GM21528 (cell line): ENCODE data around the gene IQSEC1.

Experiments used
- ATAC-seq: cut with Tn5 transposase; IDR thresholded peaks from one replicate; pipeline ENCODE4 v1.9.1; 2021; ENCODE audit warnings: mild to moderate bottlenecking, moderate library complexity; ENCODE audit not compliant: unreplicated experiment, low FRiP score

The IQSEC1 gene

GRCh38 chr3:12990781-12991480 is 82.3 kb downstream of the IQSEC1 start:
- no peak for ATAC-seq

- no peak for ATAC-seq
Measured at GRCh38 chr3:12990306-12990705, 82.9 kb downstream of the IQSEC1 start.

DNA sequence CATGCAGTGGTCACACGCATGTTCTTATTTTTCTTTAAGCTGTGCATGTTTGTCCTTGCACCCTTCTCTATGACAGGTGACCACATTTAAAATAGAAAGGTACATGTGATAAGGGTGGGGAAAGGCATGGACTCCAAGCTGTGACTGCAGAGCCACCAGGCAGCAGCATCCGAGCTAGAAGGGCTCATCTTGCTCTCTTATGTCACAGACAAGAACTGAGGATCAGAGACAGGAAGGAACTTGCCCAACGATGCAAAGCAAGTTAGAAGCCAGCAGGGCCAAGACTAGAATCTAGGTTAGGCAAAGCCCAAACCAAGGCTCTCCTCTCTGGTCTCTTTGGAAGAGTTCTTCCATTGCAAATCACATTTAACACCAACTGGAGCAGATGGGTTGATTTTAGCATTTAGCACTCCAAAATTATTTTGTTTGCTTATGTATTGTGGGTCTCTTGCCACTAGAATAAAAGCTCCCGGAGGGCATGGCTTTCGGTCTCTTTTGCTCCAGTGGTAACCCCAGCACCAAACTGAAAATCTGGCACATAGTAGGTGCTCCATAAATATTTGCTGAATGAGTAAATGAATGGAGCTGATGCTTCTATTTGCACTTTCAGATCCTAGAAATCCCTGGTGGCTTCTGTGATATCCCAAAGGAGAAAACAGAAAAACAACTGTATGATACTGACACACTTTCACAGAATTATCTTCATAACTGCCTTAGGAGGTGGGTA is 84.3 kb downstream of the IQSEC1 start:
- ATAC-seq: no peak

DNA sequence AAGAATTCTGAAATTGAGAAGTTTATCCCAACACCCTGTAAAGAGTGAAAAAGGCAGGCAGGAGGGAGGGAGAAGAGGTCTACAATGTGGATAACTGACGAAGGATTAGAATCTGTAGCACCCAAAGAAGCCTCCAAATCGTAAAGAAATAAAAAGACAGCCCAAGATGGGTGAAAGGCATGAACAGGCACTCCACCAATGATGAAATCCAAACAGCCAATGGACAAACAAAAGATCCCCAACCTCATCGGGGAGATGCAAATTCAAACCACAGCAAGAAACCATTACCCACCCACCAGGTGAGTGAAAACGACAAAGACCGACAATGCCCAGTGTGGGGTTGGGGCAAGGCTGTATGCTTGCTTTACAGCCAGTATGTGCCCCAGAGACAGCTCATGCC is 85.6 kb downstream of the IQSEC1 start:
- no peak for ATAC-seq

DNA sequence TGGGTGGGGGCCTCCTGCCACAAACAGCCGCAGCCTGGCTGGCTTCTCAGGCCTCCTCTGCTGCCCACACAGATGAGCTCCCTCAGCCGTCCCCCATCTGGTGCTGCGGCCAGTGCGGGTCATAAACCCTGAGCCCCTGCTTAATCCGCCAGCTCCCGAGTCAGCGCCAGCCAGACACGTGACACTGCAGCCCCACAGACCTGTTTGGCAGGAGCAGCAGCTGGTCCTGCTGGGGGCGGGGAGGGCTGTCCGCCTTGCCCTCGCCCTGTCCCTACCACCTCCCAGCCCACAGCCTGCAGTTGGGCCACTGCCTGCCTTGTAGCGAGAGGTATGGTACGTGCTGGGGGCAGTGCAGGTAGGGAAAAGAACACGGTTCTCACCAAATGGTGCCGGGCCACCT is 86.2 kb downstream of the IQSEC1 start:
- no peak for ATAC-seq

DNA sequence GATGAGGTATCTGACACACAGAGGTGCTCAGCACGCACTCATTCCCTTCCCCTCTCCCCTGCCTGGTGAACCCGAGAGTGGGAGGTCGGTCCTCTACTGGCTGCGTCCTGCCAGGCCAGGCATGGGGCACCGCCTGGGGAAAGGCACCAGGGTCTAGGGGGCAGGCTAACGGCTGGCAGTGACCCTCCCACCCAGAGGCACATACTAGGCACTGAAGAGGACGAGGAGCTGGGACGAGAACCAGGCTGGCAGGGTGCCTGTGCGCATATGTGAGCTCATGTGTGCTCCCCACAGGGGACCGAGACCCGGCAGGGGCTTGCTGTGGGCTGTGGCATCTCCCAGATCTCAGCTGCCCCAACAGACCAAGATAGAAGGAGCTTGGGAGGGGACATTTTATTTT is 86.7 kb downstream of the IQSEC1 start:
- ATAC-seq: no peak

GRCh38 chr3:12986031-12986430 is 87.2 kb downstream of the IQSEC1 start:
- no peak for ATAC-seq

- ATAC-seq: no peak
Measured at GRCh38 chr3:12985148-12985547, 88.1 kb downstream of the IQSEC1 start.

- ATAC-seq: no peak
Measured at GRCh38 chr3:12984023-12984823, 89.0 kb downstream of the IQSEC1 start.

GRCh38 chr3:12983319-12983718 is 89.9 kb downstream of the IQSEC1 start:
- ATAC-seq: no peak

DNA sequence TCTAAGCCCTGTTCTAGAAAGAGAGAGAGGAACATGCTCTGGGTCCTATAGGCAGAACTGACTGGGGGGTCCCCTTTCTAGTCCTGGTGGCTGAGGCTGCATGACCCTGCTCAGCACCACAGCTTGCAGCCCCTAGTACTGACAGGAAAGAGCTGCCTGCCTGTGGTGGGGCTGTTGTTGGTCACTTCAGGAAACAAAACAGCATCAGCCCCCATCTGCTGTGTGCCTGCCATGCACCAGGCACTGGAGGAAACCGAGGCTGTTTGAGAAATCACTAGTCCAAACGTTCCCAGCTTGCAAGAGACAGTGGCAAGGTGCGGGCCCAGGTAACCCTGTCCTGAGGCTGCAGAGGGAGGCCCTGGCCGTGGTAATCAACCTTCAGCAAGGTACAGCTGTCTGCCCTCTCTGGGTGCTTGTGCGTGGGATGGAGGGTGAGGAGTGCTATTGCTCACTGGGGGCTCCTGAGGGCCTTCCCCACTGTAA is 90.6 kb downstream of the IQSEC1 start:
- peak; percentile 58 for ATAC-seq

DNA sequence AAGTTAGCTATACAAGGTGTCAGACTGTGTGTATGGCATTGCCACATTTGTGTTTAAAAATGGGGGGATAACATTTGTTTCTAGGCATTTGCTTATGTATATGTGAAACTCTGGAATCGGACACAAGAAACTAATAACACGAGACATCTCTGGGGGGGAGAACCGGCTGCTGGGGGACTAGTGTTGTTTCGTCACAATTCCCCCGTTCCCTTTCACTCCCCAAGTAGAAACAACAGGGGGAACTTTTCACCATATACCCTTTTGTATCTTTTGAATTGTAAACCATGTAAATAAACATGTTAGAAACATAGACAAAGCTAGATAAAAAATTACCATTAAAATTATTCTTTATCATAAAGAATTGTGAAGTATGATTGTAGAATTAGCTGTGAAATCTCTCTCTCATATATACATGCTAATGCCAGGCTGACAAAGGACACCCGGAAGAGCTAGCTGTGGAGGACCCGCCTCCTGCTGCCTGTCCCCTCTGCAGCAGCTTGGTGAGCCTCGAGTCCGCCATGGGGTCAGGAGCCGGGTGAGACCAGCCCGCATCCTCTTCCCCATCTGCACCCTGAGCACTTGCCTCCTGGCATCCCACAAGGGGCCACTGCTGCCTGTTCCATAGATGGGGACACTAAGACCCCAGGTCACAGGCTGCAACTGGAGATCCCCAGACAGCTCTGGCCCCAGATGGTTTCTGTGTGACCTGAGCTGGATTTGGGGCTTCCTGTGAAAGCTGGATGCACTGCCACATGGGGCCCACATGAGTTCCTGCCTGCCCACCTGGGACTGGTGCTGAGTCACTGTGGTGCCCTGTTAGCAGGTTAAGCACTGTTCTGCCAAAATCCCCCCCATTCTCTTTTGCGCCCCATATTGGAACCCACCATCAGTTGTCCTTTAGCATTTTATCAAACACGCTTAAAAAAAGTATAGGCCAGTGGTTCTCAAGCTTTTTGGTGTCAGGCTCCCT is 91.6 kb downstream of the IQSEC1 start:
- no peak for ATAC-seq

- ATAC-seq: no peak
Measured at GRCh38 chr3:12980596-12981290, 92.5 kb downstream of the IQSEC1 start.

DNA sequence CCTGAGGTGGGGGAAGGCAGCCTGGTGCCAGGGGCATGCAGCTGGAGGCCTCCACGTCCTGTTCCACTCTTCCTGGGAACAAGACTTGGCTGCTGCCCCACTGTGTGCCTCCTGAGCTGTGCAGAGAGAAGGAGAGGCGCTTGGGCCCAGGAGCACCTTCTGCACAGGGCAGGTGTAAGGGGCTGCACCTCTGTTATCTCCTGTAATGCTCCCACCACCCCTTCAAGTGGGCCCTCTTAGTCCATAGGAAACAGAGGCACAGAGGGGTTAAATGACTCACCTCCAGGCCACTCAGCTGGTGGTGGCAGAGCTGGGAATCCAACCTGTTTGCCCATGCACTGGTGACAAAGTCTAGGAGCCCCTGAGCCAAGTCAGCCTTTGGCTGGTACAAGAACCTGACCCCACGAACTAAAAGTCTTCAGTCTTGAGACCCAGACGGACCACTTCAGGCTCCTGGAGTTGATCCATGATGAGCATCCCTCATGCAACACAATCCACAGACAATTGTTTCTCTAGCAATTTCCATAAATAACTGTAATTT is 93.2 kb downstream of the IQSEC1 start:
- ATAC-seq: no peak

DNA sequence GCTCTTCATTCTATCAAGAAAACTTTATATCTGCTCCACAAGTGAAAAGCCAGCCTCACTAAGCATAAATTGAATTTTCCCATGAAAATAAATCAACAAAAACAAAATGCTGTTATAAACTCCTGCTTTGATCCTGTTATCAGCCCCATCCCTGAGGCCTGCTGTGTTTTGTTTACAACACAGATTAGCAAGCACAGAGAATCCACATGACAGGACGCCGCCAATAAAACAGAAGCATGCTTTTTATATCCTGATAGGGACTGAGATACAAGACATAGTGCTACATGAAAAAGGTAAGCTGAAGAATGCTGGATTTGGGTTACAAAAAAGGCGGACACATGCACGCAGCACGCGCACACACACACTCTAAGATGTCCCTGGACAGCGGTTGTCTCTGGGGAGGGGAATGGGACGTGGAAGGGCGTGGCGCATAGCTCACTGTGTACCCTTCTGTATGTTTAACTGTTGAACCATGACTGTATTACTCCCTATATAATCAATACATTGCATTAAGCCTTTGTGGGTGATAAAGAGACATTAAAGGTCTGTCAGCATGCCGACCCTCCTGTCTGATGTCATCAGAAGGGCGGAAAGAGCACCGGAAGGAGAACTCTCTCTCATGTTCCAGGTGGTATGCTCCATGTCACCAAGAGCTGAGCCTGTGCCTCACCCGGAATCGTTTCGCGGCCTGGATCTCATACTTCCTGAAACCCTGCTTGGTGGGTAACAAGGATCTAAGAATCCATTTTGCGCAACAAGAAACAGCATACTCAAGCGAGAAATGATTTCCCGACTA is 93.9 kb downstream of the IQSEC1 start:
- no peak for ATAC-seq

DNA sequence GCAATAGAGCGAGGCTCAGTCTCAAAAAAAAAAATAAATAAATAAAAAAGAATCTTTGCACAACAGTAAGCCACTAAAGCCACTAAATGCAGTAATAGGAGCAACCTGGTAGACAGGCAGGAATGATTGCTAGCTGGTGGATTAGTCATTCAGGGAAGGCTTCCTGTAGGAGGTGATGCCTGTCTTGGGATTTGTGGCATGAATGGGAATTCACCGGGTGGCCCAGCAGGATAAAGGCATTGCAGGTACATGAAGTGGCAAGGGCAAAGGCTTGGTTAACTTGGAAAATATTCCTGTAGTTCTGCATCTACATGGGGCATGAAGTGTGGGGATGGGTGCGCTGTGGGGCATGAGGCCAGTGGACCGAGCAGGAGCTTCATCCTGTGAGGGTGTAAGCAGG is 94.5 kb downstream of the IQSEC1 start:
- ATAC-seq: no peak

GRCh38 chr3:12977117-12977808 is 96.0 kb downstream of the IQSEC1 start:
- ATAC-seq: no peak
